Measurements from ENCODE around the gene MYO19. TPM values are rescaled to one million over a fixed set of nuclear protein-coding genes. Genes with fewer than 3 reads are reported as not detected.
A peak's percentile ranks its signal among the peaks of the same experiment; 100 is the strongest.
"Not testable (repeated sequence)": the region's sequence is repeated elsewhere in the genome, so short reads cannot be mapped to it uniquely, and the experiment has no call there.

MYO19 gene
- total and polyA plus RNA-seq, 8 donors, result 16.4 to 46.4 (median 28.3) TPM

GRCh38 chr17:36486204-36487194 lies 48.2 kb downstream of the MYO19 start, which contains the start of gene ZNHIT3:
Gene ZNHIT3, plus strand, starts transcription at chr17:36486681. Its CDS starts 19 bp downstream, at chr17:36486700.
- intact Hi-C loops (cut with DNase I), result no loop called here

GRCh38 chr17:36485805-36486203 lies 48.9 kb downstream of the MYO19 start:
- TF ChIP-seq CTCF (IDR thresholded peaks at IDR 0.05), result no peak
- DNase-seq, result peak in 1 of 6 donors; percentile 44
- WGBS, 2 donors, result 31 to 35% methylated on average over 10 of the region's 10 CpGs
- H3K27me3 ChIP-seq, result no peaks in the 10 kb centered on the region
- peak overlapping the region in 1 of 4 donors; percentile 37 for H3K27ac ChIP-seq
- intact Hi-C loops (cut with DNase I), result no loop called here
- FAIRE-seq, result no peak
- H3K4me3 ChIP-seq, result peak overlapping the region; percentile 58 to 98 (median 71)
- H3K9me3 ChIP-seq, result no peaks in the 10 kb centered on the region
- no peaks in the 10 kb centered on the region for H3K36me3 ChIP-seq
- ATAC-seq, result no peak
- peaks cover 3 to 18% (median 12%) of the 10 kb centered on the region in 3 donors for H3K4me1 ChIP-seq

More at GRCh38 chr17:36486204-36487194, 48.2 kb downstream of the MYO19 start, which contains the start of gene ZNHIT3:
- DNase-seq, result peak; percentile 86 to 94 (median 90)
- no peak for TF ChIP-seq CTCF (IDR thresholded peaks at IDR 0.05)
- Histone ChIP-seq H3K27me3 (no peaks in the 10 kb centered on the region), H3K27ac (peak within 1 kb of the TSS; percentile 10 to 57 (median 34)), H3K4me1 (peaks cover 3 to 18% (median 12%) of the 10 kb centered on the region in 3 donors), H3K9me3 (no peaks in the 10 kb centered on the region), H3K4me3 (peak within 1 kb of the TSS; percentile 58 to 98 (median 71)), H3K36me3 (no peaks in the 10 kb centered on the region)
- peak; percentile 91 to 96 (median 94) for ATAC-seq
- no peak for FAIRE-seq
- 0% methylated on average over 59 to 73 of the region's 73 CpGs for WGBS, 2 donors

GRCh38 chr17:36485027-36485426 lies 49.6 kb downstream of the MYO19 start:
- WGBS, 2 donors, result 76 to 86% methylated on average over 8 of the region's 8 CpGs
- Histone ChIP-seq H3K36me3 (no peaks in the 10 kb centered on the region), H3K4me1 (peaks cover 3 to 18% (median 12%) of the 10 kb centered on the region in 3 donors), H3K9me3 (no peaks in the 10 kb centered on the region), H3K27me3 (no peaks in the 10 kb centered on the region), H3K4me3 (no peak overlapping the region), H3K27ac (no peak overlapping the region)
- DNase-seq (peak in 1 of 6 donors; percentile 15), ATAC-seq (no peak), FAIRE-seq (no peak)
- intact Hi-C loops (cut with DNase I), result no loop called here
- no peak for TF ChIP-seq CTCF (IDR thresholded peaks at IDR 0.05)

- intact Hi-C loops (cut with DNase I); H3K9me3 ChIP-seq; FAIRE-seq; H3K4me3 ChIP-seq; H3K27ac ChIP-seq; H3K27me3 ChIP-seq; H3K36me3 ChIP-seq; ATAC-seq: not testable (repeated sequence)
- WGBS, 2 donors, result 84 to 85% methylated on average over 7 of the region's 7 CpGs
- DNase-seq, result peak in 1 of 6 donors; percentile 8
- peaks cover 3 to 18% (median 12%) of the 10 kb centered on the region in 3 donors for H3K4me1 ChIP-seq
Observed at GRCh38 chr17:36484021-36484420, 50.6 kb downstream of the MYO19 start.

DNA sequence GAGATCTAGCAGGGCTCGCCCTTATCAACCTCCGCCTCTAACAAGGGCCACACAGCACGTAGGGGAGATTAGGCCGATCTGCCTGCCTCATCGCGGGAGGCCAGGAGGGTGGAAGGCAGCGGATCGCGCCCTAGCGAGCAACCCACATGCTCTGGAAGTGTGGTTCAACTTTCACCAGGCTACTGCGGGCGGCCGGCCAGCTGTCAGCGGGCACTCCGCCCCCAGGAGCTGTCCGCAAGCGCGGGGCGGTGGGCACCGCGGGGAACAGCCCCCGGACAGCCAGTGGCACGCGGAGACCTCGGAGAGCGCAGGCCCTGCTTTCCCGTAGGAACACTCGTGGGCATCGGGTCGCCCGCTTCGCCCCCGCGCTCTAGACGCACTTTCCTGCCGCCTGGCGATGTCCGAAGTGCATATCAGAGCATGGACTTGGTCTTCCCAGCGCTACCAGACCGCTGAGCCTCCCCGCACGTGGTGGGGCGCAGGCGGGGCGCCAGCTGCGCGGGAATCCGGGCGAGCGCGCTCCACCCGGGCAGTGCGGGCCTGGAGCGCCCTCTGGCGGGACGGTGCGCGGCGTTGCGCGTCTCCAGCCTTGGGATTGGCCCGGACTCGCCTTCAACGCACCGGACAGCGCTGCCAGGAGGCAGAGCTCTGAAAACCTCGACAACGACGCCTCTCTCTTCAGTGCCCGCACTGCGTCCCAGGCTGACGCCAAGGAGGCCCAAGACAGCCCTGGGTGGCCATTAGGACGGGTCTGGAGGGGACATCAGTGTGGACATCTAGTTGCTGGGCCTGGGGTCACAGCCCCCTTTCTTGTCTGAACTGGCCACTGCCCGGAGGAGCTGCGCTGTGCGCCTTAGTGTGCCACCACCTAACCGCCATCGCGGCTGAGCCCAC lies 51.8 kb downstream of the MYO19 start:
- WGBS, 2 donors, result 4 to 5% methylated on average over 68 to 79 of the region's 79 CpGs
- FAIRE-seq, result no peak

More for the DNA sequence above, 51.8 kb downstream of the MYO19 start:
- peak; percentile 86 to 92 (median 90) for TF ChIP-seq CTCF (IDR thresholded peaks at IDR 0.05)
- Histone ChIP-seq H3K4me3 (peak overlapping the region; percentile 22 to 53 (median 40)), H3K4me1 (peaks cover 0 to 18% (median 12%) of the 10 kb centered on the region in 3 donors), H3K9me3 (no peaks in the 10 kb centered on the region), H3K36me3 (no peaks in the 10 kb centered on the region), H3K27me3 (no peaks in the 10 kb centered on the region), H3K27ac (no peak overlapping the region)
- intact Hi-C loops (cut with DNase I), result no loop called here
- DNase-seq (peak; percentile 67 to 97 (median 88)), ATAC-seq (peak; percentile 87 to 89 (median 88))

All from pancreas (tissue), 10 donors.